HL-60 (cell line): ENCODE measurements around the gene FSTL5.

Experiments used
- GABPA ChIP-seq: IDR thresholded peaks from 2 replicates; pipeline ENCODE4 v1.6.1; 2012; ENCODE audit warnings: low read depth
- POLR2AphosphoS5 ChIP-seq: IDR thresholded peaks from 2 replicates; pipeline ENCODE4 v1.6.1; 2012; ENCODE audit warnings: low read depth
- TF ChIP-seq, protein P1 (sequence below): IDR thresholded peaks from one replicate; pipeline ENCODE4 v1.5.1; 2011; ENCODE audit warnings: low read length, control low read depth, inconsistent platforms; ENCODE audit not compliant: insufficient read depth

DNA sequence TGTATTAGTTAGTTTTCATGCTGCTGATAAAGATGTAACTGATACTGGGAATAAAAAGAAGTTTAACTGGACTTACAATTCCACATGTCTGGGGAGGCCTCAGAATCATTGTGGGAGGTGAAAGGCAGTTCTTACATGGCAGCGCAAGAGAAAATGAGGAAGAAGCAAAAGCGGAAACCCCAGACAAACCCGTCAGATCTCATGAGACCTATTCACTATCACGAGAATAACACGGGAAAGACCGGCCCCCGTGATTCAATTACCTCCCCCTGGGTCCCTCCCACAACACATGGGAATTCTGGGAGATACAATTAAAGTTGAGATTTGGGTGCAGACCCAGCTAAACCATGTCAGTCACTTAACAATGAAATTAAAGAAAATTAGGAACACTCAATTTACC, 499.1 kb downstream of the FSTL5 start:
- TF ChIP-seq, protein P1, sequence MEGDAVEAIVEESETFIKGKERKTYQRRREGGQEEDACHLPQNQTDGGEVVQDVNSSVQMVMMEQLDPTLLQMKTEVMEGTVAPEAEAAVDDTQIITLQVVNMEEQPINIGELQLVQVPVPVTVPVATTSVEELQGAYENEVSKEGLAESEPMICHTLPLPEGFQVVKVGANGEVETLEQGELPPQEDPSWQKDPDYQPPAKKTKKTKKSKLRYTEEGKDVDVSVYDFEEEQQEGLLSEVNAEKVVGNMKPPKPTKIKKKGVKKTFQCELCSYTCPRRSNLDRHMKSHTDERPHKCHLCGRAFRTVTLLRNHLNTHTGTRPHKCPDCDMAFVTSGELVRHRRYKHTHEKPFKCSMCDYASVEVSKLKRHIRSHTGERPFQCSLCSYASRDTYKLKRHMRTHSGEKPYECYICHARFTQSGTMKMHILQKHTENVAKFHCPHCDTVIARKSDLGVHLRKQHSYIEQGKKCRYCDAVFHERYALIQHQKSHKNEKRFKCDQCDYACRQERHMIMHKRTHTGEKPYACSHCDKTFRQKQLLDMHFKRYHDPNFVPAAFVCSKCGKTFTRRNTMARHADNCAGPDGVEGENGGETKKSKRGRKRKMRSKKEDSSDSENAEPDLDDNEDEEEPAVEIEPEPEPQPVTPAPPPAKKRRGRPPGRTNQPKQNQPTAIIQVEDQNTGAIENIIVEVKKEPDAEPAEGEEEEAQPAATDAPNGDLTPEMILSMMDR, result no peak
- TF ChIP-seq POLR2AphosphoS5, result 0 out of 2 replicates have a peak, but pooled peaks have one; percentile 35
- TF ChIP-seq GABPA, result no peak
